Gastrocnemius medialis (tissue), 4 donors: Measurements from ENCODE around the gene CCL11. TPM values are rescaled to one million over a fixed set of nuclear protein-coding genes. Genes with fewer than 3 reads are reported as not detected.

ENCODE experiments used
- ATAC-seq, 2 donors: fragments of 150-250 bp; one replicate each; pipeline ENCODE4 v1.9.1; 2016
- DNase-seq, 2 donors: peaks; one replicate each; pipeline ENCODE4 v3.0.0-alpha.2; 2019
- H3K27ac ChIP-seq, 4 donors: fragments of 200-600 bp; sonication (generic); 1 replicate in 1 of 4; 2 replicates in 3 of 4; pipeline ENCODE4 v1.5.1; 2016 to 2018; ENCODE audit warnings: mild to moderate bottlenecking in 2 of 4, moderate library complexity in 1 of 4
- H3K27me3 ChIP-seq, 3 donors: fragments of 200-600 bp; sonication (generic) in 2 of 3; 1 replicate in 1 of 3; 2 replicates in 2 of 3; pipeline versions ENCODE4 v1.5.1 to v1.6.0; 2016 to 2019; ENCODE audit warnings: mild to moderate bottlenecking in 1 of 3, moderate library complexity in 1 of 3
- H3K36me3 ChIP-seq, 2 donors: fragments of 200-600 bp; sonication (generic) in 1 of 2; one replicate each; pipeline ENCODE4 v1.5.1; 2017 to 2018
- H3K4me1 ChIP-seq, 2 donors: fragments of 200-600 bp; sonication (generic) in 1 of 2; one replicate each; pipeline ENCODE4 v1.5.1; 2016 to 2017; ENCODE audit warnings: mild to moderate bottlenecking in 2 of 2
- H3K4me3 ChIP-seq, 4 donors: fragments of 200-600 bp; sonication (generic) in 3 of 4; 1 replicate in 1 of 4; 2 replicates in 3 of 4; pipeline ENCODE4 v1.5.1; 2016 to 2019; ENCODE audit warnings: mild to moderate bottlenecking in 2 of 4
- H3K9me3 ChIP-seq, 3 donors: fragments of 200-600 bp; sonication (generic) in 2 of 3; 1 replicate in 1 of 3; 2 replicates in 2 of 3; pipeline ENCODE4 v1.5.1; 2016 to 2019
- CTCF ChIP-seq, 5 experiments: fragments of 450-650 bp in 3 of 5; fragments of 200-600 bp in 2 of 5; sonication (generic) in 2 of 5; IDR thresholded peaks in 4 of 5; conservative IDR thresholded peaks in 1 of 5; 1 replicate in 4 of 5; 2 replicates in 1 of 5; pipeline ENCODE4 v1.5.1; 2016 to 2019; ENCODE audit warnings: antibody characterized with exemption in 5 of 5, mild to moderate bottlenecking in 3 of 5, moderate library complexity in 3 of 5
- POLR2A ChIP-seq, 2 donors: fragments of 450-650 bp; IDR thresholded peaks; one replicate each; pipeline ENCODE4 v1.6.1; 2017; ENCODE audit warnings: antibody characterized with exemption in 2 of 2, mild to moderate bottlenecking in 2 of 2, moderate library complexity in 2 of 2
- in situ Hi-C, 4 donors: fragments of 200-750 bp; cut with MboI; loops; one replicate each; pipeline versions ENCODE4 v1.15.0 to v1.8.0; 2017; ENCODE audit warnings: low sequenced_read_pairs in 4 of 4
- intact Hi-C: fragments of 100-400 bp; cut with DNase I; formaldehyde crosslinking; loops from one replicate; pipeline ENCODE4 v1.15.1; 2023; ENCODE audit warnings: low total_unique reads
- total RNA-seq, 4 donors: library from RNA; depleted of rRNA; stranded (reverse); fragments of >200 nt; gene quantifications; one replicate each; pipeline versions ENCODE4 v1.1.0 to v1.2.3, GENCODE V29; 2016

Gene CCL11
- total RNA-seq, 4 donors from 2014 or later: not detected

- peak within 1 kb of the TSS; percentile 24 to 48 (median 37) for H3K4me3 ChIP-seq
- H3K4me1 ChIP-seq: peaks cover 34 to 59% of the 10 kb centered on the region in 2 donors
- intact Hi-C loops: loop anchor here (5.0 kb wide), 1 partner anchor 57 kb away; no protein-coding TSS in a partner anchor
Measured at GRCh38 chr17:34254651-34255380, 30.7 kb upstream of the CCL11 start, which contains the start of gene CCL2. CCL2 (plus strand) TSS chr17:34255285; CDS start chr17:34255350, 65 bp downstream.

GRCh38 chr17:34255381-34255732 is 30.2 kb upstream of the CCL11 start:
- Histone ChIP-seq H3K27me3 (no peaks in the 10 kb centered on the region), H3K4me1 (peaks cover 34 to 53% of the 10 kb centered on the region in 2 donors), H3K9me3 (no peaks in the 10 kb centered on the region), H3K36me3 (no peaks in the 10 kb centered on the region), H3K27ac (peak overlapping the region; percentile 67 to 83 (median 77)), H3K4me3 (peak overlapping the region; percentile 24 to 48 (median 37))
- in situ Hi-C loops (no loop called here), intact Hi-C loops (no loop called here)
- TF ChIP-seq CTCF (IDR thresholded peaks at IDR 0.05 in 4 of 5, conservative IDR thresholded peaks at IDR 0.05 in 1 of 5) (no peak), POLR2A (IDR thresholded peaks at IDR 0.05) (no peak)
- DNase-seq (no peak), ATAC-seq (no peak)

More at GRCh38 chr17:34254651-34255380, 30.7 kb upstream of the CCL11 start, which contains the start of gene CCL2:
- Histone ChIP-seq H3K27ac (peak within 1 kb of the TSS; percentile 67 to 83 (median 77)), H3K36me3 (no peaks in the 10 kb centered on the region), H3K9me3 (no peaks in the 10 kb centered on the region), H3K27me3 (no peaks in the 10 kb centered on the region)
- TF ChIP-seq POLR2A (IDR thresholded peaks at IDR 0.05) (peak in 1 of 2 donors; percentile 63), CTCF (IDR thresholded peaks at IDR 0.05 in 4 of 5, conservative IDR thresholded peaks at IDR 0.05 in 1 of 5) (no peak)
- DNase-seq: peak; percentile 53 to 59
- in situ Hi-C loops: no loop called here
- ATAC-seq: peak; percentile 27 to 34

- TF ChIP-seq CTCF (IDR thresholded peaks at IDR 0.05 in 4 of 5, conservative IDR thresholded peaks at IDR 0.05 in 1 of 5) (no peak), POLR2A (IDR thresholded peaks at IDR 0.05) (no peak)
- intact Hi-C loops: no loop called here
- DNase-seq (no peak), ATAC-seq (no peak)
- in situ Hi-C loops: no loop called here
- H3K9me3 ChIP-seq: no peaks in the 10 kb centered on the region
- H3K4me3 ChIP-seq: peak overlapping the region in 3 of 4 donors; percentile 24 to 48 (median 38)
- H3K27ac ChIP-seq: peak overlapping the region; percentile 67 to 83 (median 77)
- peaks cover 34 to 49% of the 10 kb centered on the region in 2 donors for H3K4me1 ChIP-seq
- no peaks in the 10 kb centered on the region for H3K36me3 ChIP-seq
- H3K27me3 ChIP-seq: no peaks in the 10 kb centered on the region
Measured at GRCh38 chr17:34255841-34256240, 29.7 kb upstream of the CCL11 start.

- DNase-seq: no peak
- H3K27me3 ChIP-seq: no peaks in the 10 kb centered on the region
- intact Hi-C loops: no loop called here
- TF ChIP-seq CTCF (IDR thresholded peaks at IDR 0.05 in 4 of 5, conservative IDR thresholded peaks at IDR 0.05 in 1 of 5): no peak
- no peak for TF ChIP-seq POLR2A (IDR thresholded peaks at IDR 0.05)
- peaks cover 24 to 33% of the 10 kb centered on the region in 2 donors for H3K4me1 ChIP-seq
- no peak overlapping the region for H3K4me3 ChIP-seq
- H3K36me3 ChIP-seq: no peaks in the 10 kb centered on the region
- ATAC-seq: no peak
- no peaks in the 10 kb centered on the region for H3K9me3 ChIP-seq
- in situ Hi-C loops: no loop called here
- H3K27ac ChIP-seq: no peak overlapping the region
Measured at GRCh38 chr17:34257299-34257985, 28.1 kb upstream of the CCL11 start.
